Colonic mucosa (tissue), 4 donors: Measurements from ENCODE around the gene TCIRG1. TPM values are rescaled to one million over a fixed set of nuclear protein-coding genes. Genes with fewer than 3 reads are reported as not detected.
A peak's percentile ranks its signal among the peaks of the same experiment; 100 is the strongest.

Source experiments
- DNase-seq: peaks from one replicate; pipeline ENCODE4 v3.0.0-alpha.2; 2020
- H3K27ac ChIP-seq: fragments of 200-600 bp; one replicate; pipeline ENCODE4 v1.8.0; 2021
- H3K27me3 ChIP-seq: fragments of 200-600 bp; one replicate; pipeline ENCODE4 v1.8.0; 2021
- H3K36me3 ChIP-seq: fragments of 200-600 bp; one replicate; pipeline ENCODE4 v1.8.0; 2021
- H3K4me1 ChIP-seq: fragments of 200-600 bp; one replicate; pipeline ENCODE4 v1.8.0; 2021; ENCODE audit warnings: mild to moderate bottlenecking
- H3K4me3 ChIP-seq: fragments of 200-600 bp; one replicate; pipeline ENCODE4 v1.8.0; 2021
- H3K9ac ChIP-seq, 2 donors: one replicate each; pipeline ENCODE4 v1.7.0; 2013; ENCODE audit warnings: control low read depth in 2 of 2, low read depth in 2 of 2, low read length in 2 of 2
- H3K9me3 ChIP-seq: fragments of 200-600 bp; one replicate; pipeline ENCODE4 v1.8.0; 2021
- CTCF ChIP-seq: fragments of 200-600 bp; IDR thresholded peaks from one replicate; pipeline ENCODE4 v1.8.0; 2022; ENCODE audit warnings: antibody characterized with exemption, mild to moderate bottlenecking
- intact Hi-C: fragments of 100-400 bp; cut with DNase I; formaldehyde crosslinking; loops from one replicate; pipeline ENCODE4 v1.14.1; 2022
- total RNA-seq, 2 donors: library from RNA; stranded (reverse); fragmentation: NEBNext Ultra II Directional in 1 of 2; extraction: Animal tissue kit (Norgen Biotek cat#: 25700) in 1 of 2; gene quantifications; one replicate each; pipeline ENCODE4 v1.2.1, GENCODE V29; 2021
- donor health status: healthy.
- donor health status: DM: no; HTN: no; CAD: no.
- donor health status: DM: no; HTN: no; CAD: no.

Gene TCIRG1
- total RNA-seq, 2 donors from 2014 or later: 133 to 246 TPM

DNA sequence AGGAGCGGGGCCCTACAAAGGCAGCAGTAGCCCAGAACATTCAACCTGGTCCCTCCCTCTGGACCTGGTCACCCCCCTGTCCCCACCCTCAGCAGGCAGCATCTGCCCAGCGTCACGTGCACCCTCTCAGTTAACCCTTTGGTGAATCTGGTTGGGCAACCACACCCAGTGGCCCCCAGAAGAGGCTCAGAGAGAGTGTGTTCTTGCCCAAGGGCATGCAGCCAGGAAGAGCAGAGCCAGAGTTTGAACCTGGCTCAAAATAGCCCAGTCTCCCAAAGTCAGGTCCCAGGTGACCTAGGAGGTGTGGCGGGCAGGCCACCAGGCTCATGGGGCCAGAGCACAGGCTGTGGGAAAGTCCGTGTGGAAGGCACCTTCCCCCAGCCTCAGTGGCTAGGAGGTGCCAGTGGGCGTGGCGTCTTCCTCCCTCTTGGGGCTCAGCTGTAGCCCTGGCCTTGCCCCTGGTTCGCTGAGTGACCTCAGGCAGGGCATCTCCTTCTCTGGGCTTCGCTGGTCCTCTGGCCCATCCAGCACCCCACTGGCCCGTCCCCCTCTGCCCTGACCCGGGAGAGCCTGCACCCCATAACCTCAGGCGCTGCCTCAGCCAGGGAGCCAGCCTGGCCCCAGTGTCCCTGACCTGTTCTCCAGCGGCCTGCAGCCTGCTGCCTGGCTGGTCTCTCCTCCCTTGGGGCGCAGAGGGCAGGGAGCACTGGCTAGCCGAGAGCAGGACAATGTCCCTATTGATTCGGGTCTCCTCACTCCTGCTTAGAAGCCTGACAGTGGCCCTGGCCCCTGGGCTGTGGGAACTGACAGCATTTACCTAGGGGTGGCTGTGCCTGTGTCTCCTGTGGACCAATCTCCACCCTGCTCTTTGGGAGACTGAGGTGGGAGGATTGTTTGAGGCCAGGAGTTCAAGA lies 21.7 kb upstream of the TCIRG1 start:
- H3K36me3 ChIP-seq: no peaks in the 10 kb centered on the region
- H3K9ac ChIP-seq: peak overlapping the region in 1 of 2 donors; percentile 10
- peaks cover 7% of the 10 kb centered on the region for H3K4me1 ChIP-seq
- DNase-seq: no peak
- no peaks in the 10 kb centered on the region for H3K27me3 ChIP-seq
- intact Hi-C loops: no loop called here
- no peak overlapping the region for H3K4me3 ChIP-seq
- no peak overlapping the region for H3K27ac ChIP-seq
- no peak for TF ChIP-seq CTCF
- no peaks in the 10 kb centered on the region for H3K9me3 ChIP-seq

DNA sequence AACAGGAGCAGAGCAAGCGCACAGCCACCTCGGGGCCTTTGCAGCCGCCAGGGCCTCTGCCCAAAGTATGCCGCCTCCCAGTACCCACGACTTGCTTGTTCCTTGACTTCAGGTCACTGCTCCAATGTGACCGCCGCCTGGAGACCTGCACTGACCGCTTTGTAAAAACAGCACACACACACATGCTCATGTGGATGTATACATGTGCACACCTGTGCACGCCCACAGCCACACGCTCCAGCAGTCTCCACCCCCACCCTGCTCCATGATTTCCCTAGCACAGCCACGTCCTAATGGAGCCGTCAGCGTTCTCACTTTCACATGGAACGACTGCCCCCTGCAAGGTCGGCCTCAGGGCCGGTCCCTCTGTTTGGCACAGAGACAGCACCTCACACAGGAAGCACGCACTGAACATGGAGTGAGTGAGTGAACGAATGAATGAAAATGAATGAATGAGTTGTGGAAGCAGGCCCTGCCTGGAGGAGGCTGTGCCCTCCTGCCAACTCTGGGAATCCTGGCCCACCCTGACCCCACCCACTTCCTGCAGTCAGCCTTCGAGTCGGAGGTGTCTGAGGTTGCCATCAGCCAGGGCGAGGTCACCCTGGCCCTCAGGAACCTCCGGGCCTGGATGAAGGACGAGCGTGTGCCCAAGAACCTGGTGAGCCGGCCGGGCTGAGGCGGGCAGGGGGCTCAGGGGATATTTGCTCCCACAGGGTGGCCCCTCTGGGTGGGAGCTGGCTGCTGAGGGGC lies 20.7 kb upstream of the TCIRG1 start:
- DNase-seq: no peak
- Histone ChIP-seq H3K27me3 (no peaks in the 10 kb centered on the region), H3K4me1 (peaks cover 7% of the 10 kb centered on the region), H3K27ac (no peak overlapping the region), H3K4me3 (no peak overlapping the region), H3K9ac (no peak overlapping the region), H3K36me3 (no peaks in the 10 kb centered on the region), H3K9me3 (no peaks in the 10 kb centered on the region)
- intact Hi-C loops: no loop called here
- TF ChIP-seq CTCF: no peak

GRCh38 chr11:68018730-68019190 lies 20.1 kb upstream of the TCIRG1 start:
- Histone ChIP-seq H3K4me1 (peaks cover 7% of the 10 kb centered on the region), H3K27me3 (no peaks in the 10 kb centered on the region), H3K27ac (no peak overlapping the region), H3K9ac (no peak overlapping the region), H3K9me3 (no peaks in the 10 kb centered on the region), H3K4me3 (no peak overlapping the region), H3K36me3 (no peaks in the 10 kb centered on the region)
- no peak for DNase-seq
- TF ChIP-seq CTCF: no peak
- intact Hi-C loops: no loop called here

GRCh38 chr11:68019486-68019885 lies 19.3 kb upstream of the TCIRG1 start:
- Histone ChIP-seq H3K9me3 (no peaks in the 10 kb centered on the region), H3K4me3 (no peak overlapping the region), H3K27ac (no peak overlapping the region), H3K36me3 (no peaks in the 10 kb centered on the region), H3K27me3 (no peaks in the 10 kb centered on the region), H3K9ac (no peak overlapping the region), H3K4me1 (peaks cover under 1% of the 10 kb centered on the region)
- TF ChIP-seq CTCF: no peak
- intact Hi-C loops: no loop called here
- no peak for DNase-seq

DNA sequence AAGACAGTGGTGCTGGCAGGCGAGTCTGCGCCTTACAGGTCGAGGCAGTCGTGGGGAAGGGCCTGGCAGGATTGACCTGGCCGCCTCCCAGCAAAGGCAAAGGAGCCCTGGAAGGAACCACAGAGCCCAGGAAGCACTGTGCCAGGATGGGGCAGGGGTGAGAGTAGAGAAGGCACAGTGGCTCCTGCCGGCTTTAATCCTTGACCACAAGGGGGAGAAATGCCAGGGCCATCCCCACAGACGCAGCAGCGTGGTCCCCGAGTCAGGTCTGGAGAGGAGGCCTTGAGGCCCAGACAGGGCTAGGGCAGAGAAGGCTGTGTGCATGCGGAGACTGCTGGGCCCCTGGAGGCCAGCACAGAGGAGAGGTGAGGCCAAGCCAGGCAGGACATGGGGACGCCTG lies 18.2 kb upstream of the TCIRG1 start:
- Histone ChIP-seq H3K27ac (no peak overlapping the region), H3K9ac (no peak overlapping the region), H3K4me3 (no peak overlapping the region), H3K27me3 (no peaks in the 10 kb centered on the region), H3K4me1 (no peaks in the 10 kb centered on the region), H3K36me3 (no peaks in the 10 kb centered on the region), H3K9me3 (no peaks in the 10 kb centered on the region)
- TF ChIP-seq CTCF: no peak
- DNase-seq: no peak
- intact Hi-C loops: no loop called here
